GM12873 (cell line): ENCODE results near the gene NR1H4.

Experiments
- CTCF ChIP-seq: IDR thresholded peaks from 2 replicates; pipeline ENCODE4 v1.5.1; 2012; ENCODE audit warnings: low read depth, mild to moderate bottlenecking, moderate library complexity, low read length, control low read depth; ENCODE audit not compliant: insufficient read depth; ENCODE audit errors: missing control alignments

Gene NR1H4

DNA sequence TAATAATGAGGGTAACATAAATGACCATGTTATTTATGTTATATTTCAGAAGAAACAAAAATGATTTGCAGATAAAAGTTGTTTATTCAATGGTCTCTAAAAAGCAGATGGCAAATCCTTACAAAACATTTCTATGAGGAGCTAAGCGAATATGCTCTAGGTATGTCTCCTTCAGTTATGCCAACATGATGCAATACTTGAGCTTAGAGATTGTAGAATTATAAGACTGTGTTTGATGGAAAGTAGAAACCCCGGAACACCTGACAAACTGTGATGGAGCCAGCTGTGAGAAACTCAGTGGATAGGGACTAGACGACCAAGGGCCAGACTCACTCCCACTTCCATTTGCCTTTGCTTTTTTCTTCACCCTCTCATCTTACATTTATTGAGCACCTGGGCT, 17.8 kb upstream of the NR1H4 start:
- no peak for TF ChIP-seq CTCF

DNA sequence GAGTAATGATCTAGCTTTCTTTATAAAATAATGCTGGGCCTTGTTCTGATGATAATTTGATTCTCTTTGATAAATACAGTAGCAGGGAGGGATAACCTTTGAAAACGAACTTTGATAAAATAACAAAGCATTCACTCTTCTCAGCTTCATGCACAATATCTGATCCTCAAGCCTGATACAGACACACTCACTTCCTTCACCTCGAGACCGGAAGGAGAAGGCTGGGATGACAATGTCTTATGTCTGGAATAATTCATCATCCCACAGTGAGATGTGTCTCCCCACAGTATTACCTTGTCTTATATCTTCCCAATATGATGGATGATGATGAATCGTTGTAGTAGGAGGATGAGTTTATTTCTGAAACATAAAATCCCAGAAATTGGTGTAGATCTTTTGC, 15.5 kb upstream of the NR1H4 start:
- TF ChIP-seq CTCF = no peak

DNA sequence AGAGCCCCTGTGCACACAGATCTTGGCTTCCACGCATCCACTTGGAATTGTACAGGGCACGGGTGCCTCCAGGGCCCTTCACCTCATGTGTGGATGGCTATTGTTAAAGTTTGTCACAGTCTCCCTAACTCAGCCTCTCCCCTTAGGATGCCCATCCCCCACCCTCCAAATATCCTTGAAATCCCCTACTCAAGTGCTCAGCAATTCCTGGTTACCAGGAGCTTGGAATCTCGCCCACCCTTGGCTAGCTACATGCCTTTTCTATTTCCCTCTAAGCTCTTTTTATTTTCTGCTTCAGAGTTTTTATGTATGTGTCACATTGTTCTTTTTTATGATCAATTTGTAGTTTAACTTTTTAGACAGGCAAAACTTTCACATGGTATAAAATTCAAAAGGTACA, 13.0 kb upstream of the NR1H4 start:
- TF ChIP-seq CTCF = no peak

GRCh38 chr12:100461330-100461973, 12.2 kb upstream of the NR1H4 start:
- no peak for TF ChIP-seq CTCF

DNA sequence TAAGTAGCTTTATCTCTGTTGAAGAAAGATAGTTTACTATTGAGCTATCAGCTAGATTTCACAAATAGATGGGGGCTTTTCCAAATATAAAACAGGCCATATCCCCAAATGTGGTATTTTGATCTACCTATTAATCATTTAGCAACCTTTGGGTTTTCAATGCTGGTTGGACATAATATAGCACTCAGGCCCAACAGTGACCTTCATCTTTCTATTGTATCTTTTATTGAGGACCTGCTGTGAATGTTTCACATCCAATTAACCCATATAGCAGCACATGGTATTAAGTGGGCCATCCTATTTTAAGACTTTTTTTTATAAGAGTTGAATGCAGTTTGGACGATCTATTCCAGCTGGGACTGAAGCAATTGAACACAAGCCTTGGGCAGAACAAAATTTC, 10.0 kb upstream of the NR1H4 start:
- TF ChIP-seq CTCF = no peak

- no peak for TF ChIP-seq CTCF
Measured at GRCh38 chr12:100464529-100464928, 9.1 kb upstream of the NR1H4 start.

DNA sequence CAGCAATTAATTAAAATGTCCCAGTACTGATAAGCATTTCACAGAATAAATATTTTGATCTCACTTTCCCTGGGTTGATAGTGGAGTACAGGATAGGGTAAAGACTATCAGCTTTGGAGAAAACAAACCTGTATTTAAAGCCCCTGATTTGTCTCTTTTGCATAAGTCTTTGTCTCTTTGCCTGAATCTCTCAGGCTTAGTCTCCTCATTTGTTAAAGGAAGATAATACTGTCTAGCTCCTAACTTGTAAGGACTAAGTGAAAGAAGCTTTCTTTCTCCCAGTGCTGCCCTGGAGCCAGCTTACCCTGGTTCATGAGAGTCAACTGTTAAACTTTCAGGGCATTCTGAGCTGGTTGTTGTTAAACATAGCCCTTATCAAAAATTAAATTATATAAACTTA, 5.5 kb upstream of the NR1H4 start:
- no peak for TF ChIP-seq CTCF

- no peak for TF ChIP-seq CTCF
Measured at GRCh38 chr12:100472325-100472724, 1.3 kb upstream of the NR1H4 start.
